ENCODE measurements around the gene RFPL3.
A peak's percentile ranks its signal among the peaks of the same experiment; 100 is the strongest.
"Not testable (repeated sequence)": the region's sequence is repeated elsewhere in the genome, so short reads cannot be mapped to it uniquely, and the experiment has no call there.

The RFPL3 gene

GRCh38 chr22:32357567-32357966, at the start of gene RFPL3:
Gene RFPL3, plus strand, starts transcription at chr22:32357867. Its CDS starts 205 bp downstream, at chr22:32358072.
- CTCF ChIA-PET, H3K4me1 Mint-ChIP-seq, H3K36me3 Mint-ChIP-seq, H3K27ac Mint-ChIP-seq, H3K4me3 Mint-ChIP-seq, H3K9me3 Mint-ChIP-seq, DNase-seq, H3K27me3 Mint-ChIP-seq: not testable (repeated sequence)

- no peaks in the 10 kb centered on the region for H3K36me3 Mint-ChIP-seq
- peaks cover 17% of the 10 kb centered on the region for H3K27me3 Mint-ChIP-seq
- DNase-seq: no peak
- H3K27ac Mint-ChIP-seq: no peak overlapping the region
- H3K4me3 Mint-ChIP-seq: no peak overlapping the region
- H3K9me3 Mint-ChIP-seq: no peaks in the 10 kb centered on the region
- H3K4me1 Mint-ChIP-seq: no peaks in the 10 kb centered on the region
- CTCF ChIA-PET: no interaction called here
Observed at GRCh38 chr22:32308191-32308590, 49.5 kb upstream of the RFPL3 start.

- H3K36me3 Mint-ChIP-seq: no peaks in the 10 kb centered on the region
- H3K4me1 Mint-ChIP-seq: no peaks in the 10 kb centered on the region
- no peak overlapping the region for H3K4me3 Mint-ChIP-seq
- DNase-seq: no peak
- H3K27me3 Mint-ChIP-seq: peaks cover 15% of the 10 kb centered on the region
- H3K27ac Mint-ChIP-seq: no peak overlapping the region
- no peaks in the 10 kb centered on the region for H3K9me3 Mint-ChIP-seq
- CTCF ChIA-PET: no interaction called here
Observed at GRCh38 chr22:32308934-32309333, 48.7 kb upstream of the RFPL3 start.

- Mint-ChIP-seq H3K36me3 (no peaks in the 10 kb centered on the region), H3K4me1 (no peaks in the 10 kb centered on the region), H3K27ac (no peak overlapping the region), H3K9me3 (no peaks in the 10 kb centered on the region), H3K4me3 (no peak overlapping the region), H3K27me3 (peaks cover 11% of the 10 kb centered on the region)
- DNase-seq: no peak
- CTCF ChIA-PET: no interaction called here
Observed at GRCh38 chr22:32309585-32310251, 47.9 kb upstream of the RFPL3 start.

- Mint-ChIP-seq H3K36me3 (no peaks in the 10 kb centered on the region), H3K4me1 (no peaks in the 10 kb centered on the region), H3K27me3 (peaks cover 11% of the 10 kb centered on the region), H3K27ac (no peak overlapping the region), H3K9me3 (no peaks in the 10 kb centered on the region), H3K4me3 (no peak overlapping the region)
- CTCF ChIA-PET: no interaction called here
- DNase-seq: no peak
Observed at GRCh38 chr22:32310777-32311176, 46.9 kb upstream of the RFPL3 start.

- Mint-ChIP-seq H3K4me1 (no peaks in the 10 kb centered on the region), H3K4me3 (no peak overlapping the region), H3K27me3 (peaks cover 11% of the 10 kb centered on the region), H3K36me3 (no peaks in the 10 kb centered on the region), H3K9me3 (no peaks in the 10 kb centered on the region), H3K27ac (no peak overlapping the region)
- DNase-seq: no peak
- CTCF ChIA-PET: no interaction called here
Observed at GRCh38 chr22:32311551-32312071, 46.1 kb upstream of the RFPL3 start.

- Mint-ChIP-seq H3K4me1 (no peaks in the 10 kb centered on the region), H3K36me3 (no peaks in the 10 kb centered on the region), H3K27me3 (peaks cover 6% of the 10 kb centered on the region), H3K4me3 (no peak overlapping the region), H3K27ac (no peak overlapping the region), H3K9me3 (no peaks in the 10 kb centered on the region)
- no peak for DNase-seq
- CTCF ChIA-PET: no interaction called here
Observed at GRCh38 chr22:32312748-32313147, 44.9 kb upstream of the RFPL3 start.

- CTCF ChIA-PET: no interaction called here
- Mint-ChIP-seq H3K4me1 (no peaks in the 10 kb centered on the region), H3K4me3 (no peak overlapping the region), H3K27me3 (peaks cover 14% of the 10 kb centered on the region), H3K9me3 (no peaks in the 10 kb centered on the region), H3K36me3 (no peaks in the 10 kb centered on the region), H3K27ac (no peak overlapping the region)
- DNase-seq: no peak
Observed at GRCh38 chr22:32313532-32313931, 44.1 kb upstream of the RFPL3 start.

- CTCF ChIA-PET: no interaction called here
- peaks cover 32% of the 10 kb centered on the region for H3K27me3 Mint-ChIP-seq
- no peak overlapping the region for H3K27ac Mint-ChIP-seq
Observed at GRCh38 chr22:32317524-32317923, 40.1 kb upstream of the RFPL3 start.

GRCh38 chr22:32318361-32318760, 39.3 kb upstream of the RFPL3 start:
- Mint-ChIP-seq H3K27me3 (peaks cover 32% of the 10 kb centered on the region), H3K36me3 (no peaks in the 10 kb centered on the region), H3K4me3 (no peak overlapping the region), H3K4me1 (peaks cover 15% of the 10 kb centered on the region), H3K27ac (no peak overlapping the region), H3K9me3 (no peaks in the 10 kb centered on the region)
- DNase-seq: no peak
- CTCF ChIA-PET: no interaction called here

More at GRCh38 chr22:32317524-32317923, 40.1 kb upstream of the RFPL3 start:
- Mint-ChIP-seq H3K4me1 (peaks cover 7% of the 10 kb centered on the region), H3K4me3 (no peak overlapping the region), H3K36me3 (no peaks in the 10 kb centered on the region), H3K9me3 (no peaks in the 10 kb centered on the region)
- no peak for DNase-seq

GRCh38 chr22:32319861-32320406, 37.7 kb upstream of the RFPL3 start:
- Mint-ChIP-seq H3K36me3 (no peaks in the 10 kb centered on the region), H3K4me3 (no peak overlapping the region), H3K4me1 (peaks cover 15% of the 10 kb centered on the region), H3K9me3 (no peaks in the 10 kb centered on the region), H3K27ac (no peak overlapping the region), H3K27me3 (peaks cover 32% of the 10 kb centered on the region)
- CTCF ChIA-PET: no interaction called here
- DNase-seq: no peak

GRCh38 chr22:32322986-32323385, 34.7 kb upstream of the RFPL3 start:
- no peaks in the 10 kb centered on the region for H3K36me3 Mint-ChIP-seq
- H3K4me1 Mint-ChIP-seq: peaks cover 15% of the 10 kb centered on the region
- H3K4me3 Mint-ChIP-seq: no peak overlapping the region
- CTCF ChIA-PET: no interaction called here
- DNase-seq: no peak
- peaks cover 27% of the 10 kb centered on the region for H3K27me3 Mint-ChIP-seq
- H3K27ac Mint-ChIP-seq: peak overlapping the region; percentile 1
- H3K9me3 Mint-ChIP-seq: no peaks in the 10 kb centered on the region

- Mint-ChIP-seq H3K27me3 (peaks cover 20% of the 10 kb centered on the region), H3K9me3 (no peaks in the 10 kb centered on the region), H3K4me3 (no peak overlapping the region), H3K36me3 (no peaks in the 10 kb centered on the region), H3K4me1 (peaks cover 15% of the 10 kb centered on the region), H3K27ac (no peak overlapping the region)
- CTCF ChIA-PET: no interaction called here
- no peak for DNase-seq
Observed at GRCh38 chr22:32323513-32324164, 34.0 kb upstream of the RFPL3 start.

- H3K4me3 Mint-ChIP-seq: no peak overlapping the region
- no peaks in the 10 kb centered on the region for H3K36me3 Mint-ChIP-seq
- H3K4me1 Mint-ChIP-seq: peaks cover 15% of the 10 kb centered on the region
- CTCF ChIA-PET: no interaction called here
- no peak overlapping the region for H3K27ac Mint-ChIP-seq
- no peak for DNase-seq
- peaks cover 12% of the 10 kb centered on the region for H3K27me3 Mint-ChIP-seq
- no peaks in the 10 kb centered on the region for H3K9me3 Mint-ChIP-seq
Observed at GRCh38 chr22:32324505-32325415, 32.9 kb upstream of the RFPL3 start.

All from activated naive CD4-positive, alpha-beta T cell treated with anti-CD3 and anti-CD28 coated beads, Interleukin-2, amount 10 ng/mL, durations not matched to agents 7 days and 5 days (primary cell).